GM12875 (cell line): ENCODE results near the gene AIM2.

ENCODE experiments used
- H3K4me3 ChIP-seq: one replicate; pipeline ENCODE4 v1.5.1; 2011; ENCODE audit warnings: low read depth, low read length, control low read depth
- TF ChIP-seq, protein P1 (sequence below): IDR thresholded peaks from 2 replicates; pipeline ENCODE4 v1.5.1; 2011; ENCODE audit warnings: low read depth, mild to moderate bottlenecking, control low read depth, inconsistent platforms, low read length, moderate library complexity, borderline replicate concordance; ENCODE audit not compliant: insufficient read depth

AIM2 gene

DNA sequence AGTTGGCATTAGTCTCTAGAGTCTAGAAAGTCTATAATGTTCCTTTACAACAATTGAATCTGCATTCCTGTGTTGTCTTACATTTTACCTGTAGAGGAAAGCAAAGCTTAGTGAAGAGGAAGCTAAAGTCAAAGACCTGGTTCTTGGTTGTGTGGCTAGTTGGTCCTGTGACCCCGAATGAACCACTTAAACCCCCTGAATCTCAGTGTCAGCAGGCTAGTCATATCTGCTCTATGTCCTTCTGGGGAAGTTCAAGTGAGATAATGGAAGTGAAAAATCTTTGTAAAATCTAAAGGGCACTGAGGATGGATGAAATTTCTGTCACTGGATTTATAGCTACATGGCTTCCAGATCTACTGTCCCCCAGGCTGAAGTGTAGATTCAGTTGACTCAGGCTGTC, 24.0 kb upstream of the AIM2 start:
- no peak overlapping the region for H3K4me3 ChIP-seq
- TF ChIP-seq, protein P1, sequence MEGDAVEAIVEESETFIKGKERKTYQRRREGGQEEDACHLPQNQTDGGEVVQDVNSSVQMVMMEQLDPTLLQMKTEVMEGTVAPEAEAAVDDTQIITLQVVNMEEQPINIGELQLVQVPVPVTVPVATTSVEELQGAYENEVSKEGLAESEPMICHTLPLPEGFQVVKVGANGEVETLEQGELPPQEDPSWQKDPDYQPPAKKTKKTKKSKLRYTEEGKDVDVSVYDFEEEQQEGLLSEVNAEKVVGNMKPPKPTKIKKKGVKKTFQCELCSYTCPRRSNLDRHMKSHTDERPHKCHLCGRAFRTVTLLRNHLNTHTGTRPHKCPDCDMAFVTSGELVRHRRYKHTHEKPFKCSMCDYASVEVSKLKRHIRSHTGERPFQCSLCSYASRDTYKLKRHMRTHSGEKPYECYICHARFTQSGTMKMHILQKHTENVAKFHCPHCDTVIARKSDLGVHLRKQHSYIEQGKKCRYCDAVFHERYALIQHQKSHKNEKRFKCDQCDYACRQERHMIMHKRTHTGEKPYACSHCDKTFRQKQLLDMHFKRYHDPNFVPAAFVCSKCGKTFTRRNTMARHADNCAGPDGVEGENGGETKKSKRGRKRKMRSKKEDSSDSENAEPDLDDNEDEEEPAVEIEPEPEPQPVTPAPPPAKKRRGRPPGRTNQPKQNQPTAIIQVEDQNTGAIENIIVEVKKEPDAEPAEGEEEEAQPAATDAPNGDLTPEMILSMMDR = no peak

DNA sequence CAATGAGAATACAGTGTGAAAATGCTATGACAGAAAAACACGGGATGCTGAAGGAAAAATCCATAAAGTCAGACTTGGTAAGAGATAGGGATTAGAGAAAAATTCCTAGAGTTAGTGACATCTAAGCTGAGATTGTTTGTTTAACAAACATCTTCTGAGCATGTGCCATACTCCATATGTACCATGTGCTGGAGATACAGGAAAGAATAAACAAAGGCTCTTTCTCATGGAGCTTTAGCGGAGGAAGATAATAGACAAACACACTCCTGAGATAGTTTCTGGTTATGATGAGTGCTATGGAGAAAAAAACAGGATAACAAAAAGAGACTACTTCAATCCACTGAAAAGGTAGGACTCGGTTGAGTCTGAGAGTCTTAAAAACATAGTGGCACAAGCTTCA, 22.0 kb upstream of the AIM2 start:
- no peak overlapping the region for H3K4me3 ChIP-seq
- TF ChIP-seq, protein P1 = no peak

DNA sequence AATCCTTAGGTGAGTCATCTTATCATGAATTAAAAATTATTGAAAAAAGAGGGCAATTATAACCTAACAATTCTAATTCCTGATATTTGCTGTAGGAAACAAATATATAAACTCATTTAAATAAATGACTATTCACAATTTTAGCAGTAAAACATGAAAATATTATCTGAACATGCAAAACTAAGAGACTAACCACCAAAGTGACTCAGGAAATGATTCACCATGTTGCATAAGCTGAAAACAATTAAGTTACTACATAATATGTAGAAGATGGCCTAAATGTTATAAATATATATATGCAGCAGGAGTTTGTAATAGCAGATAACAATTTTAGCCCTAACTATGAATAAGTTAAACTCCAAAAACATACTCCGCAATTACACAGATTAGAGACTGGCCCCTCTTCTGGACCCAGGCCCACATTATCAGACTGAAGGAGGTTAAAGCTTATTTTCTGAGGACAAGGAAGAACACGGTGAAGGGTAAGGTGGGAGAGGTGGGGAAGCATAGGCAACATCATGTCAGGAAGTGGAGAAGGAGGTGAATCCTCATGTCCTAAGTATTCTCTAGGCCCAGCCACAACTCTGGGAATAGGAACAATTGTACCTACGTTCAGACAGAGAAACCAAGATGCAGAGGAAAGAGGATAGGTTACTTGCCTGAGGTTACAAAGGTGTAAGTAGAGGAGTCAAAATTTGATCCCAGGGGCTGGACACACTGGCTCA, 15.6 kb upstream of the AIM2 start:
- TF ChIP-seq, protein P1 = no peak
- H3K4me3 ChIP-seq = no peak overlapping the region

DNA sequence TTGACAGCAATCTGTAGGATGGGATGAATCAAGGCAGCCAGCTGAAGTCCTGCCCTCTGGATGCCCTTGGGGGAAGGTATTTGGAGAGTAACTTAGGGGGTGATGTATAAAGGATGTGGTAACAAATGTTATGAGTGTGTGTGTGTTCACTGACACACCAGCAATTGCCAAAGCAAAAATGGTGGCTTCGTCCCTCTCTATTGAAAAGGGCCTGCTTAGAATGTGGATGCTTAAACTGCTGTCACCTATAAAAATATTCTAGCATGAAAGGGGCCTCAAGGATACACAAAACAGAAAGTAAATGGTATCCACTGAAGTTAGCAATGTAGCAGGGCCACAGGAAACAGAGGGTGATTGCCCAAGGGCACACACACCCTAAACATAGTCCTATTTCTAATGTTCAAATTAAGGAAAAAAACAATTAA, 15.1 kb upstream of the AIM2 start:
- TF ChIP-seq, protein P1 = no peak
- H3K4me3 ChIP-seq = no peak overlapping the region

DNA sequence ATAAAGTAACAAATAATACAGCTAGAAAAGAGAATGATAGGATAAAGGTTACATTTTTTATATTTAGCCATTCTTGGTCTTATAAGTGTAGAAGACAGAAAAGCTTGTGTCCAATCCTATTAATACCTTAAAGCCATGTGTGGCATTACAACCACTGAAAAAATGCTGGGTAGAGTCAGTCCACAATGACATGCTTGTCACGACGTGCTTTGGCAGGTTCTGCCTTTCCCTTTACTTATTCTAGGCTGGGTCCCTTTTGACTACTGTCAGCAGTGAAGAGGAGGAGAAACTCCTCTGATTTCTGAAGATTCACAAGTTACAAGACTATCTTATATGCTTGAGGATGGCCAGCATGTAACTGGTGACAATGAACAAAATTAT, 14.6 kb upstream of the AIM2 start:
- H3K4me3 ChIP-seq = no peak overlapping the region
- TF ChIP-seq, protein P1 = no peak

DNA sequence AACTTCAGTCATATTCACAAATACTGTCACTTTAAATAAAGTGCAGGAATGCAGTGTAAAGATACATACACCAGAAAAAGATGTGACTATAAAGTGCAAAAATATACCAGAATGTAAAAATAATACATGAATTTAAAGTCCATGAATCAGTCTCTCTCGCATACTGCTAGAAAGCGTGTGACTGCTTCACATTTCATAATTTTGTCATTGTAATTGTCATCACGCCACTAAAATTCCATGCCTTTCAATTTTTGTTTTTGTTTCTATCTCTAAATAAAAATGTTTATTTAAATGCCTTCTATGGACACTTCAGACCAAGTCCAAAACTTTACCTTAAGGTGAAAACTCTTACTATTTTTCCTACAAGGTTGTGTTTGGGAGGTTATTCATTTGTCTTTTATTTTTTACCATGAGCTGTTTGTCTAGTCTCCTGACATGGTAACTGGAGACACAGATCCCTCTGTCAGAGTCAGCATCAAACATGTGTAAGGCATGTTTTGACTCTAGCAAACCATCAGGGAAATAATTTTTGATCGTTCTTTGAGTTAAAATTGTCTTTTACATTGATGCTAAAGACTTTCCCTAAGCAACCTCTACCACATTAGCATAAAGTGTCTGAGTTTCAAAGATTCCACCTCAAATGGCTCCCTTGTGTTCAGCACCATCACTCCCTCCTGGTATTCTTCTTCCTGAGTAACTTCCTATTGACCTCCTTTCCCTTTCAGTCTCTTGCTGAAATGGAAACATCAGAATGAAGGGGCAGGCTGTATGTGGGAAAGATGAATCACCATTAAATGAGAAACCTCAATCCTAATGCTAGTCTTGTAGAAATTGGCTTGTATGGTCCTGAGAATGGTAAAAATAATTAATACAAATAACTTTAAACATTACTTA, 14.0 kb upstream of the AIM2 start:
- H3K4me3 ChIP-seq = no peak overlapping the region
- TF ChIP-seq, protein P1 = no peak
